ENCODE data around the gene MYLK.
A peak's percentile ranks its signal among the peaks of the same experiment; 100 is the strongest.
"Not testable (repeated sequence)": the region's sequence is repeated elsewhere in the genome, so short reads cannot be mapped to it uniquely, and the experiment has no call there.

MYLK gene

DNA sequence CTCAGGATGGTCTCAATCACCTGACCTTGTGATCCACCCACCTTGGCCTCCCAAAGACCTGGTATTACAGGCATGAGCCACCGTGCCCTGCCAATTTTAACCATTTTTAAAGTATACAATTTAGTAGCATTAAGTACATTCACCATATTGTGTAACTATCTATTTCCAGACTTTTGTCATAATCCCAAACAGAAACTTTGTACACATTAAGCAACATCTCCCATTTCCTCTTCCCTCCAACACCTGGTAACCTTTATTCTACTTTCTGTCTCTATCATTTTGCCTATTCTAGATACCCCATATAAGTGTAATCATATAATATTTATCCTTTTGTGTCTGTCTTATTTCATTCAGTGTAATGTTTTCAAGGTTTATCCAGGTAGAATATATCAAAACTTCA is 8.9 kb upstream of the MYLK start:
- H3K9me3 ChIP-seq (ENCODE audit: control insufficient read depth, insufficient read depth, low read length): peaks cover 1% of the 10 kb centered on the region
- no peak overlapping the region for H3K4me3 ChIP-seq (ENCODE audit: low read length)
- H3K27ac ChIP-seq (ENCODE audit: low read length): no peak overlapping the region
- H3K36me3 ChIP-seq (ENCODE audit: control insufficient read depth, insufficient read depth, low read length): no peaks in the 10 kb centered on the region
- H3K27me3 ChIP-seq (ENCODE audit: control insufficient read depth, insufficient read depth, low read length): no peaks in the 10 kb centered on the region
- WGBS (ENCODE audit: insufficient coverage, insufficient read length): no CpG with 5 or more reads among the region's 1 CpG
- no peak for DNase-seq (ENCODE audit: low read depth, low spot score)
- no peaks in the 10 kb centered on the region for H3K4me1 ChIP-seq (ENCODE audit: control insufficient read depth, insufficient read depth, low read length)

- no peak overlapping the region for H3K4me3 ChIP-seq (ENCODE audit: low read length)
- H3K36me3 ChIP-seq (ENCODE audit: control insufficient read depth, insufficient read depth, low read length): no peaks in the 10 kb centered on the region
- no CpG with 5 or more reads among the region's 1 CpG for WGBS (ENCODE audit: insufficient coverage, insufficient read length)
- H3K9me3 ChIP-seq (ENCODE audit: control insufficient read depth, insufficient read depth, low read length): peaks cover 1% of the 10 kb centered on the region
- H3K4me1 ChIP-seq (ENCODE audit: control insufficient read depth, insufficient read depth, low read length): no peaks in the 10 kb centered on the region
- no peak overlapping the region for H3K27ac ChIP-seq (ENCODE audit: low read length)
- H3K27me3 ChIP-seq (ENCODE audit: control insufficient read depth, insufficient read depth, low read length): no peaks in the 10 kb centered on the region
- DNase-seq (ENCODE audit: low read depth, low spot score): no peak
Measured at GRCh38 chr3:123892195-123892594, 8.1 kb upstream of the MYLK start.

DNA sequence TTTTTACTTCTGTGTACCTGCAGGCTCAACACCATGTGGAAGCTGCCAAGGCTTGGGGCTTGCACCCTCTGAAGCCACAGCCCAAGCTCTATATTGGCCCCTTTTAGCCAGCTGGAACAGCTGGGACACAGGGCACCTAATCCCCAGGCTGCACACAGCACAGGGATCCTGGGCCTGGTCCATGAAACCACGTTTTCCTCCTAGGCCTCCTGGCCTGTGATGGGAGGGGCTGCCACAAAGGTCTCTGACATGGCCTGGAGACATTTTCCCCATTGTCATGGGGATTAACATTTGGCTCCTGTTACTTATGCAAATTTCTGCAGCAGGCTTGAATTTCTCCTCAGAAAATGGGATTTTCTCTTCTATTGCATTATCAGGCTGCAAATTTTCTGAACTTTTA is 6.9 kb upstream of the MYLK start:
- WGBS (ENCODE audit: insufficient coverage, insufficient read length): no CpG with 5 or more reads among the region's 1 CpG
- H3K4me1 ChIP-seq (ENCODE audit: control insufficient read depth, insufficient read depth, low read length); H3K27ac ChIP-seq (ENCODE audit: low read length); DNase-seq (ENCODE audit: low read depth, low spot score); H3K4me3 ChIP-seq (ENCODE audit: low read length); H3K36me3 ChIP-seq (ENCODE audit: control insufficient read depth, insufficient read depth, low read length); H3K9me3 ChIP-seq (ENCODE audit: control insufficient read depth, insufficient read depth, low read length); H3K27me3 ChIP-seq (ENCODE audit: control insufficient read depth, insufficient read depth, low read length): not testable (repeated sequence)

DNA sequence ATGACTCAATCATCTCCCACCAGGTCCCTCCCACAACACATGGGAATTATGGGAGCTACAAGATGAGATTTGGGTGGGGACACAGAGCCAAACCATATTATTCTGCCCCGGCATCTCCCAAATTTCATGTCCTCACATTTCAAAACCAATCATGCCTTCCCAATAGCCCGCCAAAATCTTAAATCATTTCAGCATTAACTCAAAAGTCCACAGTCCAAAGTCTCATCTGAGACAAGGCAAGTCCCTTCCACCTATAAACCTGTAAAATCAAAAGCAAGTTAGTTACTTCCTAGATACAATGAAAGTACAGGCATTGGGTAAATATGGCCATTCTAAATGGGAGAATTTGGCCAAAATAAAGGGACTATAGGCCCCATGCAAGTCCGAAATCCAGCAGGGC is 6.0 kb upstream of the MYLK start:
- DNase-seq (ENCODE audit: low read depth, low spot score); H3K27ac ChIP-seq (ENCODE audit: low read length); H3K4me1 ChIP-seq (ENCODE audit: control insufficient read depth, insufficient read depth, low read length); H3K27me3 ChIP-seq (ENCODE audit: control insufficient read depth, insufficient read depth, low read length); H3K9me3 ChIP-seq (ENCODE audit: control insufficient read depth, insufficient read depth, low read length); H3K36me3 ChIP-seq (ENCODE audit: control insufficient read depth, insufficient read depth, low read length); H3K4me3 ChIP-seq (ENCODE audit: low read length): not testable (repeated sequence)
- WGBS (ENCODE audit: insufficient coverage, insufficient read length): no CpG with 5 or more reads among the region's 3 CpGs

DNA sequence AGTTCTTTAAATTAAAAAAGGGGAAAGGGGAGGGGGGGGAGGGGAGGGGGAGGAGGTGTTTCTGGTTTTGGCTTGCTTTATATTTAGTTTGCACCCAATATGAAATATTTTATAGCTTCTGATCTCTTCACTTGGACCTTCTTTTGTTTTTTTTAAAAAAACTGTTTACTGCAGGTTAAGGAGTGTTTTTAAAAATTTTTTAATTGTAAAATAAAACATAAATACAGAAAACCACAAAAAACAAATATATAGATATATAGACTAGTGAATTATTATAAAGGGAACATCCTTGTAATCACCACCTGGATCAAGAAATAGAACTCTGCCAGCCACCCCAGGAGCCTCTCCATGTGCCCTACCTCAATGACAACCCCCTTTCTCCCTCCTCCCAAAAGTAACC is 861 bp upstream of the MYLK start:
- Histone ChIP-seq H3K4me1 (ENCODE audit: control insufficient read depth, insufficient read depth, low read length) (0 out of 2 replicates have a peak, but pooled peaks cover 2% of the 10 kb centered on the region), H3K27me3 (ENCODE audit: control insufficient read depth, insufficient read depth, low read length) (no peaks in the 10 kb centered on the region), H3K4me3 (ENCODE audit: low read length) (no peak overlapping the region), H3K27ac (ENCODE audit: low read length) (no peak overlapping the region), H3K36me3 (ENCODE audit: control insufficient read depth, insufficient read depth, low read length) (no peaks in the 10 kb centered on the region), H3K9me3 (ENCODE audit: control insufficient read depth, insufficient read depth, low read length) (no peaks in the 10 kb centered on the region)
- DNase-seq (ENCODE audit: low read depth, low spot score): no peak

DNA sequence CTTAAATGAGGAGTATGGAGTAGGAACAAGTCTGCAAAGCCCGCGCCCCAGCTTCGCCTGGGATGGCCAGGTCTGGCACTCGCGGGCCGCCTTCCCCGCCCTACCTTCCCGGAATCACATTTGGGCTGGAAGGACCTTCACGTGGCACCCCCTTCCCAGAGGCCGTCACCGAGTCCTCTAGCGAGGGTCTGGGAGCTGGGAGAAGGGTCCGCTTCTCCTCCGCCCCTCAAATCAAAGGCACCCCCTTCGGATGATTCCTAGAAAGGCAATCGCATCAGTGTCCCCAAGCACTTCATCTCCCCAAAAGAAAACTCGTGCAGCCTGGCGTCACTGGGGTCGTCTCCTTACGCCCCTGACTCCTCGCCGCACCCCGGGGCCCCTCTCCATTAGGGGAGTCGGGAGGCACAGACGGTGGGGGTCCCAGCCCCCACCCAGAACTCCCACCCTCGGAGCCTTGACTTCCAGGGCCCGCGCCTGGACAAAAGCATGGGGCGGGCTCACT is 380 bp downstream of the MYLK start:
- no peaks in the 10 kb centered on the region for H3K36me3 ChIP-seq (ENCODE audit: control insufficient read depth, insufficient read depth, low read length)
- peak overlapping the region; percentile 49; the same call in 1 of the 2 replicates for H3K4me3 ChIP-seq (ENCODE audit: low read length)
- 0 out of 2 replicates have a peak, but pooled peaks cover 2% of the 10 kb centered on the region for H3K4me1 ChIP-seq (ENCODE audit: control insufficient read depth, insufficient read depth, low read length)
- no peaks in the 10 kb centered on the region for H3K27me3 ChIP-seq (ENCODE audit: control insufficient read depth, insufficient read depth, low read length)
- WGBS (ENCODE audit: insufficient coverage, insufficient read length): no CpG with 5 or more reads among the region's 29 CpGs
- no peak for DNase-seq (ENCODE audit: low read depth, low spot score)
- H3K9me3 ChIP-seq (ENCODE audit: control insufficient read depth, insufficient read depth, low read length): no peaks in the 10 kb centered on the region
- no peak overlapping the region for H3K27ac ChIP-seq (ENCODE audit: low read length)

DNA sequence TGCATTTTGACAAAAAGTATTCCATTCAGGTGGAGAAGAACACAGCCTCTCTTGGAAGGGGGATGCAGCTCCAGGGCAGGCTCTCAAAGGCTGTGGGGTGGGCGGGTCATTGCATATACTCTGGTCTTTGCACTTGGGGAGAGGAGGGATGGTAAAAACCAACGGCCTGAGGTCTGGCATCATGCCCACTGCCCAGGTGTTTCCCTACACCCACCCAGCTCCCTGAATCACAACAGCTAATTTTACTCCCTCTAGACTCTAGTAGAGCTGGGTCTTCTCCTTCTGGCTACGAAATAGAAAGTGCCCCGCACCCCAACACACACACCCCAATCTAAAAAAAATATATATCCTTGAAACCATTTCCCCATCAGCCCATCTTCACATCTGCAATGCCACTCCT is 1.0 kb downstream of the MYLK start:
- Histone ChIP-seq H3K27ac (ENCODE audit: low read length) (no peak overlapping the region), H3K4me3 (ENCODE audit: low read length) (no peak overlapping the region; the same call in 1 of the 2 replicates)
- DNase-seq (ENCODE audit: low read depth, low spot score): no peak

DNA sequence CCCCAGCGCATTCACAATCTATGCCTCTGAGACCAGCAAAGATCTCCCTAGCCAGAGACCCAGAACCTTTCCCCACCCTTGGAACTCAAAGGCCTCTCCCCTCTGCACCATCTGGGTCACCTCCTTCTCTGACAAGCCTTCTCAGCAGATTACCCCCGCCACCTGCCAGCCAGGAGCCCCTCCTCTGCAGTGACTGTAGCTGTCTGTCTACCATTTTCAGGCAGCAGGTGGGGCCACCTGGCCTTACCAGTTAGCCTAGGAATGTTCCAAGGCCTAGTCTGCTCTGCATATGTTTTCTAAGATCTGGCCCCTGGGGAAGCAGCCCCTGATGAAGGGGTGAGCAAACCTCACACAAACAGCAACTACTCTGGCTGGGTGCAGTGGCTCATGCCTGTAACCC is 2.4 kb downstream of the MYLK start:
- H3K4me3 ChIP-seq (ENCODE audit: low read length): no peak overlapping the region
- WGBS (ENCODE audit: insufficient coverage, insufficient read length): no CpG with 5 or more reads among the region's 2 CpGs
- H3K36me3 ChIP-seq (ENCODE audit: control insufficient read depth, insufficient read depth, low read length): no peaks in the 10 kb centered on the region
- no peaks in the 10 kb centered on the region for H3K27me3 ChIP-seq (ENCODE audit: control insufficient read depth, insufficient read depth, low read length)
- H3K4me1 ChIP-seq (ENCODE audit: control insufficient read depth, insufficient read depth, low read length): 0 out of 2 replicates have a peak, but pooled peaks cover 2% of the 10 kb centered on the region
- no peak overlapping the region for H3K27ac ChIP-seq (ENCODE audit: low read length)
- no peaks in the 10 kb centered on the region for H3K9me3 ChIP-seq (ENCODE audit: control insufficient read depth, insufficient read depth, low read length)
- DNase-seq (ENCODE audit: low read depth, low spot score): no peak

More for the DNA sequence above, 1.0 kb downstream of the MYLK start:
- WGBS (ENCODE audit: insufficient coverage, insufficient read length): no CpG with 5 or more reads among the region's 4 CpGs
- Histone ChIP-seq H3K4me1 (ENCODE audit: control insufficient read depth, insufficient read depth, low read length) (0 out of 2 replicates have a peak, but pooled peaks cover 2% of the 10 kb centered on the region), H3K27me3 (ENCODE audit: control insufficient read depth, insufficient read depth, low read length) (no peaks in the 10 kb centered on the region), H3K9me3 (ENCODE audit: control insufficient read depth, insufficient read depth, low read length) (no peaks in the 10 kb centered on the region), H3K36me3 (ENCODE audit: control insufficient read depth, insufficient read depth, low read length) (no peaks in the 10 kb centered on the region)

GRCh38 chr3:123880998-123881561 is 3.1 kb downstream of the MYLK start:
- H3K9me3 ChIP-seq (ENCODE audit: control insufficient read depth, insufficient read depth, low read length): no peaks in the 10 kb centered on the region
- no peak for DNase-seq (ENCODE audit: low read depth, low spot score)
- H3K36me3 ChIP-seq (ENCODE audit: control insufficient read depth, insufficient read depth, low read length): no peaks in the 10 kb centered on the region
- H3K4me3 ChIP-seq (ENCODE audit: low read length): no peak overlapping the region
- H3K27me3 ChIP-seq (ENCODE audit: control insufficient read depth, insufficient read depth, low read length): no peaks in the 10 kb centered on the region
- H3K4me1 ChIP-seq (ENCODE audit: control insufficient read depth, insufficient read depth, low read length): 0 out of 2 replicates have a peak, but pooled peaks cover 2% of the 10 kb centered on the region
- H3K27ac ChIP-seq (ENCODE audit: low read length): no peak overlapping the region
- no CpG with 5 or more reads among the region's 6 CpGs for WGBS (ENCODE audit: insufficient coverage, insufficient read length)

DNA sequence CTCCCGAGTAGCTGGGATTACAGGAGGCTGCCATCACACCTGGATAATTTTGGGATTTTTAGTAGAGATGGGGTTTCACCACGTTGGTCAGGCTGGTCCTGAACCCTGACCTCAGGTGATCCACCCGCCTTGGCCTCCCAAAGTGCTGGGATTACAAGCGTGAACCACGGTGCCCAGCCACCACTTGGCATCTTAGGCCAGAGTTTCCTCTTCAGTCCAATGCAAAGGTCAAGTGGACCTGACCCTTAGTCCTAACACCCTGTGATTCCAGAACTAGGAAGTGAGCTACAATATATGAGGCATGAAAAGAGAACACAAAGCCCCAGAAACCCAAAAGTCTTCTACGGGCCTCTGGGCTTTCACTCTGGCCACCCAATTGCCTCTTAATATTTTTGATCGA is 5.3 kb downstream of the MYLK start:
- no peak overlapping the region for H3K27ac ChIP-seq (ENCODE audit: low read length)
- H3K36me3 ChIP-seq (ENCODE audit: control insufficient read depth, insufficient read depth, low read length): no peaks in the 10 kb centered on the region
- H3K4me3 ChIP-seq (ENCODE audit: low read length): no peak overlapping the region
- WGBS (ENCODE audit: insufficient coverage, insufficient read length): no CpG with 5 or more reads among the region's 7 CpGs
- H3K27me3 ChIP-seq (ENCODE audit: control insufficient read depth, insufficient read depth, low read length): no peaks in the 10 kb centered on the region
- H3K9me3 ChIP-seq (ENCODE audit: control insufficient read depth, insufficient read depth, low read length): no peaks in the 10 kb centered on the region
- 0 out of 2 replicates have a peak, but pooled peaks cover 2% of the 10 kb centered on the region for H3K4me1 ChIP-seq (ENCODE audit: control insufficient read depth, insufficient read depth, low read length)
- no peak for DNase-seq (ENCODE audit: low read depth, low spot score)

- H3K4me1 ChIP-seq (ENCODE audit: control insufficient read depth, insufficient read depth, low read length): 0 out of 2 replicates have a peak, but pooled peaks cover 2% of the 10 kb centered on the region
- no peaks in the 10 kb centered on the region for H3K27me3 ChIP-seq (ENCODE audit: control insufficient read depth, insufficient read depth, low read length)
- no peak overlapping the region for H3K4me3 ChIP-seq (ENCODE audit: low read length)
- no peak for DNase-seq (ENCODE audit: low read depth, low spot score)
- no peaks in the 10 kb centered on the region for H3K9me3 ChIP-seq (ENCODE audit: control insufficient read depth, insufficient read depth, low read length)
- no CpG with 5 or more reads among the region's 4 CpGs for WGBS (ENCODE audit: insufficient coverage, insufficient read length)
- H3K36me3 ChIP-seq (ENCODE audit: control insufficient read depth, insufficient read depth, low read length): no peaks in the 10 kb centered on the region
- H3K27ac ChIP-seq (ENCODE audit: low read length): no peak overlapping the region
Measured at GRCh38 chr3:123877965-123878364, 6.2 kb downstream of the MYLK start.

All from iPS DF 6.9 (cell line).